Measurements from ENCODE around the gene ADGRE1.
"Not testable (repeated sequence)": the region's sequence is repeated elsewhere in the genome, so short reads cannot be mapped to it uniquely, and the experiment has no call there.

ADGRE1 gene

GRCh38 chr19:6861683-6862286 is 25.6 kb upstream of the ADGRE1 start:
- in situ Hi-C loops (cut with HindIII; ENCODE audit: low pct_ligation_motif_present, low sequenced_read_pairs): no loop called here
- no peak for TF ChIP-seq CTCF (IDR thresholded peaks at IDR 0.05; ENCODE audit: low read depth, low read length, missing control alignments)
- DNase-seq: no peak
- Histone ChIP-seq H3K36me3 (replicated peaks) (no peaks in the 10 kb centered on the region), H3K27me3 (replicated peaks) (no peaks in the 10 kb centered on the region), H3K27ac (no peak overlapping the region), H3K4me3 (ENCODE audit: low read depth, low read length) (no peak overlapping the region)

- H3K27me3 ChIP-seq (replicated peaks): no peaks in the 10 kb centered on the region
- H3K27ac ChIP-seq: no peak overlapping the region
- H3K4me3 ChIP-seq (ENCODE audit: low read depth, low read length): peak overlapping the region; percentile 15
- no peaks in the 10 kb centered on the region for H3K36me3 ChIP-seq (replicated peaks)
- DNase-seq: peak; percentile 86
- in situ Hi-C loops (cut with HindIII; ENCODE audit: low pct_ligation_motif_present, low sequenced_read_pairs): no loop called here
- peak; percentile 93 for TF ChIP-seq CTCF (IDR thresholded peaks at IDR 0.05; ENCODE audit: low read depth, low read length, missing control alignments)
Measured at GRCh38 chr19:6862673-6863078, 24.7 kb upstream of the ADGRE1 start.

GRCh38 chr19:6864325-6864940 is 22.9 kb upstream of the ADGRE1 start:
- in situ Hi-C loops (cut with HindIII; ENCODE audit: low pct_ligation_motif_present, low sequenced_read_pairs): no loop called here
- DNase-seq: no peak
- no peaks in the 10 kb centered on the region for H3K27me3 ChIP-seq (replicated peaks)
- H3K36me3 ChIP-seq (replicated peaks): no peaks in the 10 kb centered on the region
- TF ChIP-seq CTCF (IDR thresholded peaks at IDR 0.05; ENCODE audit: low read depth, low read length, missing control alignments): no peak
- H3K27ac ChIP-seq: no peak overlapping the region
- no peak overlapping the region for H3K4me3 ChIP-seq (ENCODE audit: low read depth, low read length)

- in situ Hi-C loops (cut with HindIII; ENCODE audit: low pct_ligation_motif_present, low sequenced_read_pairs): no loop called here
- H3K4me3 ChIP-seq (ENCODE audit: low read depth, low read length): no peak overlapping the region
- H3K27me3 ChIP-seq (replicated peaks): no peaks in the 10 kb centered on the region
- no peak for TF ChIP-seq CTCF (IDR thresholded peaks at IDR 0.05; ENCODE audit: low read depth, low read length, missing control alignments)
- no peak overlapping the region for H3K27ac ChIP-seq
- H3K36me3 ChIP-seq (replicated peaks): no peaks in the 10 kb centered on the region
- no peak for DNase-seq
Measured at GRCh38 chr19:6865849-6866248, 21.5 kb upstream of the ADGRE1 start.

- no peak for DNase-seq
- TF ChIP-seq CTCF (IDR thresholded peaks at IDR 0.05; ENCODE audit: low read depth, low read length, missing control alignments): no peak
- Histone ChIP-seq H3K27me3 (replicated peaks) (no peaks in the 10 kb centered on the region), H3K36me3 (replicated peaks) (no peaks in the 10 kb centered on the region), H3K4me3 (ENCODE audit: low read depth, low read length) (no peak overlapping the region), H3K27ac (no peak overlapping the region)
- in situ Hi-C loops (cut with HindIII; ENCODE audit: low pct_ligation_motif_present, low sequenced_read_pairs): no loop called here
Measured at GRCh38 chr19:6866741-6867151, 20.6 kb upstream of the ADGRE1 start.

- in situ Hi-C loops (cut with HindIII; ENCODE audit: low pct_ligation_motif_present, low sequenced_read_pairs): no loop called here
- H3K36me3 ChIP-seq (replicated peaks): no peaks in the 10 kb centered on the region
- no peaks in the 10 kb centered on the region for H3K27me3 ChIP-seq (replicated peaks)
- no peak overlapping the region for H3K4me3 ChIP-seq (ENCODE audit: low read depth, low read length)
- no peak for DNase-seq
- H3K27ac ChIP-seq: no peak overlapping the region
- no peak for TF ChIP-seq CTCF (IDR thresholded peaks at IDR 0.05; ENCODE audit: low read depth, low read length, missing control alignments)
Measured at GRCh38 chr19:6868351-6868750, 19.0 kb upstream of the ADGRE1 start.

- H3K36me3 ChIP-seq (replicated peaks); H3K27me3 ChIP-seq (replicated peaks); in situ Hi-C loops (cut with HindIII; ENCODE audit: low pct_ligation_motif_present, low sequenced_read_pairs); H3K4me3 ChIP-seq (ENCODE audit: low read depth, low read length); H3K27ac ChIP-seq; DNase-seq: not testable (repeated sequence)
Measured at GRCh38 chr19:6869151-6869882, 18.1 kb upstream of the ADGRE1 start.
